Spleen (tissue), 7 donors: ENCODE data around the gene CYRIA.

Experiments
- POLR2A ChIP-seq, 3 donors: fragments of 450-650 bp; IDR thresholded peaks; one replicate each; pipeline ENCODE4 v1.5.1; 2017; ENCODE audit warnings: antibody characterized with exemption in 3 of 3, mild to moderate bottlenecking in 1 of 3
- TF ChIP-seq, protein P1 (sequence below), 11 experiments: fragments of 200-600 bp in 7 of 11; fragments of 450-650 bp in 4 of 11; sonication (generic) in 4 of 11; IDR thresholded peaks in 8 of 11; conservative IDR thresholded peaks in 3 of 11; 1 replicate in 7 of 11; 2 replicates in 4 of 11; pipeline versions ENCODE4 v1.4.0 to v1.8.0; 2016 to 2021; ENCODE audit warnings: antibody characterized with exemption in 11 of 11, inconsistent platforms in 4 of 11, mild to moderate bottlenecking in 1 of 11
- donor health status: DM: no; HTN: no; CAD: no; lungs with moderate emphysema.
- donor health status: DM: no; HTN: no; CAD: no.
- donor health status: DM: no; HTN: no; CAD: no.

DNA sequence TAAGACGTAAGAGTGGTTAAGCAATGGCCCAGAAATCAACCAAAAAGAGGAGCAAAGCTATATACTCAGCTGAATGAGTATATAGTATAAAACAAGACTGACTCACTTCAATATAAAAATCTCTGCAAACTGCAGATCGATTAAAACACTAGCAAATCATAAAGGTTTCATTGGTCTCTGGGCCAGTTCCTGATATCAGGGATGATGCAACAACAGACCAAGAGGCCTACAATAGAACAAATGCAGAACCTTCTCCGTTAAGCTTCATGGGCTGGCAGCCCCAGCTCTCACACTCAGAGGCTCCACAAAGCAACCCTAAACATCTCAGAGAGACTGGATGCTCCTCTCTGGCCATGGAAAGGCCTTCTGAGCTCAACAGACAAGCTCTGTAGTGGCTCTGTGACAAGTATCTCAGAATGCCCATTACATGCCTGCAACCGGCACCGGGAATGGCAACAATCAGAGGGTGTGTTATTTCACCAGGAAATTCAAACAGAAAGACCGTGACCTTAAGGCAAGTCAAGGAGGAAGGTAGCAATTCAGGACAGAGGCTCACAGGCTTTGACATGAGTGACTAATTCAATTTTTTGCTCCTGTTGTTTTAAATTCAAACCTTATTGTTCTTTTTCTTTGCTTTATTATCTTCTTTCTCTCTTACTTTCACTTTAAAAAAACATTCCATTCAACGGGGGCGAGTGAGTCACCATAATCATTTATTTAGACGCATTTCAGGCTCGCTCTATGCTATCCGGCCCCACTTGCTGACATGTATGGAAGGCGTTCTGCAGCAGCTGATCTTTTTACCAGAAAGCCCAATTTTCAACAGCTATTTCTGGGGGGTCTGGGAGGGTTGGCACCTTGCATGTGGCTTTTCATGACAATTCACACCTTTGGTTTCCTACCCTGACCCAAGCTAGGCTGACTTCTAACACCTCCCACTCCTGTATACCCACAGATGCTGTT is 15.1 kb downstream of the CYRIA start:
- TF ChIP-seq, protein P1, sequence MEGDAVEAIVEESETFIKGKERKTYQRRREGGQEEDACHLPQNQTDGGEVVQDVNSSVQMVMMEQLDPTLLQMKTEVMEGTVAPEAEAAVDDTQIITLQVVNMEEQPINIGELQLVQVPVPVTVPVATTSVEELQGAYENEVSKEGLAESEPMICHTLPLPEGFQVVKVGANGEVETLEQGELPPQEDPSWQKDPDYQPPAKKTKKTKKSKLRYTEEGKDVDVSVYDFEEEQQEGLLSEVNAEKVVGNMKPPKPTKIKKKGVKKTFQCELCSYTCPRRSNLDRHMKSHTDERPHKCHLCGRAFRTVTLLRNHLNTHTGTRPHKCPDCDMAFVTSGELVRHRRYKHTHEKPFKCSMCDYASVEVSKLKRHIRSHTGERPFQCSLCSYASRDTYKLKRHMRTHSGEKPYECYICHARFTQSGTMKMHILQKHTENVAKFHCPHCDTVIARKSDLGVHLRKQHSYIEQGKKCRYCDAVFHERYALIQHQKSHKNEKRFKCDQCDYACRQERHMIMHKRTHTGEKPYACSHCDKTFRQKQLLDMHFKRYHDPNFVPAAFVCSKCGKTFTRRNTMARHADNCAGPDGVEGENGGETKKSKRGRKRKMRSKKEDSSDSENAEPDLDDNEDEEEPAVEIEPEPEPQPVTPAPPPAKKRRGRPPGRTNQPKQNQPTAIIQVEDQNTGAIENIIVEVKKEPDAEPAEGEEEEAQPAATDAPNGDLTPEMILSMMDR (IDR thresholded peaks at IDR 0.05 in 8 of 11, conservative IDR thresholded peaks at IDR 0.05 in 3 of 11): no peak
- TF ChIP-seq POLR2A (IDR thresholded peaks at IDR 0.05): no peak
